Measurements from ENCODE around the gene TACR2.

TACR2 gene

DNA sequence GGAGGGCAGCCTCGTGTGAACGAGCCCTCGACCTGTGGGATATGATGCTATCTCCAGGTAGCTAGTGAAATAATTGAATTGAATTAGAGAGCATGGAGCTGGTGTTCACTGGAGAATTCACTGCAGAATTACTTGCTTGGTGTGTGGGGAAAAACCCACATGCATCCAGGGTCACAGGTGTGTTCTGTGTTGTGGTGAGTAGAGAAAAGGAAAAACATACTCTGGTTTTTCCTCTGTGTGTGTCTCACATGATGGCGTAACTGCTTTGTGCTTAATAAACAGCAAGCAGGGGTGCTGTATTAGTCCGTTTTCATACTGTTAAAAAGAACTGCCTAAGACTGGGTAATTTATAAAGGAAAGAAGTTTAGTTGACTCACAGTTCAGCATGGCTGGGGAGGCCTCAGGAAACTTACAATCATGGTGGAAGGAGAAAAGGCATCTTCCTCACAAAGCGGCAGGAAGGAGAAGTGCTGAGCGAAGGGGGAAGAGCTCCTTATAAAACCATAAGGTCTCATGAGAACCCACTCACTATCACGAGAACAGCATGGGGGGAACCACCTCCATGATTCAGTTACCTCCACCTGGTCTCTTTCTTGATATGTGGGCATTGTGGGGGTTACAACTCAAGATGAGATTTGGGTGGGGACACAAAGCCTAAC lies 62.6 kb downstream of the TACR2 start:
- H3K27ac ChIP-seq (ENCODE audit: insufficient read depth, low read length, poor library complexity, severe bottlenecking), result peak overlapping the region; percentile 2
- DNase-seq, result no peak
- H3K9me3 ChIP-seq (ENCODE audit: control insufficient read depth, low read length), result no peaks in the 10 kb centered on the region
- no peak overlapping the region for H3K4me3 ChIP-seq (ENCODE audit: insufficient read depth, low read depth, low read length, poor library complexity, severe bottlenecking)
- no peaks in the 10 kb centered on the region for H3K36me3 ChIP-seq (ENCODE audit: control insufficient read depth, insufficient read depth, low read length)
- peaks cover 24% of the 10 kb centered on the region for H3K4me1 ChIP-seq (ENCODE audit: control insufficient read depth, insufficient read depth, low read length, poor library complexity, severe bottlenecking)
- no peaks in the 10 kb centered on the region for H3K27me3 ChIP-seq (replicated peaks; ENCODE audit: control insufficient read depth, insufficient read depth, low read length, poor library complexity, severe bottlenecking)
